Fibroblast of skin of right biceps (primary cell): ENCODE results near the gene RPL13A.
"Not testable (repeated sequence)": the region's sequence is repeated elsewhere in the genome, so short reads cannot be mapped to it uniquely, and the experiment has no call there.

Experiments
- DNase-seq: peaks from one replicate; pipeline ENCODE4 v3.0.0-alpha.2; 2013

The RPL13A gene

GRCh38 chr19:49458567-49458903 lies 28.9 kb upstream of the RPL13A start:
- no peak for DNase-seq

DNA sequence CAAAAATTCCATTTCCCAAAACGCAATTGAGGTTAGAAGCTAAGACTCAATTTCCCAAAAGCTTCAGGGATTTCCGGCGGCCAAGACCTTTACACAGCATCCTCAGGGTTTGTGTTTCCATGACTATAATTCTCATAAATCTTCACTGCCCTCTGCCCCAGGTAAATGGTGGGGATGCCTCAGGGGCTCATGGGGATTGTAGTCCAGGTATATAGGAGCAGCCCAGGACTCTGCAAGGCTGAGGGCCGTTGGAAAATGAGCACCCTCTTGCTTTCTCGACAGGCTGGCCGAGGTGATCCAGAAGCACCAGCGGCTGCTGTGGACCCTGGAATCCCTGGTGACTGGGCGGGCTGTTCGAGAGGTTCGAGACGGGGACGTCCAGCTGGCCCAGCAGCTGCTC lies 28.0 kb upstream of the RPL13A start:
- no peak for DNase-seq

- DNase-seq = not testable (repeated sequence)
These were observed 26.3 kb upstream of the RPL13A start for GRCh38 chr19:49461130-49461529.

- no peak for DNase-seq
These were observed 25.8 kb upstream of the RPL13A start for GRCh38 chr19:49461656-49462055.

GRCh38 chr19:49462492-49462891 lies 24.9 kb upstream of the RPL13A start:
- no peak for DNase-seq

- no peak for DNase-seq
These were observed 23.3 kb upstream of the RPL13A start for GRCh38 chr19:49463960-49464740.

DNA sequence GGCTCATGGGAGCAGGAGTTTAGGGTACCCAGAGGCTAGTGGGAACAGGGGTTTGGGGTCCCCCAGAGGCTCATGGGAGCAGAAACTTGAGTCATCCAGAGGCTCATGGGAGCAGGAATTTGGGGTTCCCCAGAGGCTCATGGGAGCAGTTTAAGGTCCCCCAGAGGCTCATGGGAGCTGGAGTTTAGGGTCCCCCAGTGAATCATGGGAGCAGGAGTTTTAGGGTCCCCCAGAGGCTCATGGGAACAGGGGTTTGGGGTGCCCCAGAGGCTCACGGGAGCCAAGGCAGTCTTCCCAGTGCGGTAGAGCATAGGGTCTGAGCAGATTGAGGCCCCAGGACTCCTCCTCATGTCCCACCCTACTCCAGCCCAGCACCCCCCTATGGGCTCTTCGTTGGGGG lies 22.0 kb upstream of the RPL13A start:
- no peak for DNase-seq

DNA sequence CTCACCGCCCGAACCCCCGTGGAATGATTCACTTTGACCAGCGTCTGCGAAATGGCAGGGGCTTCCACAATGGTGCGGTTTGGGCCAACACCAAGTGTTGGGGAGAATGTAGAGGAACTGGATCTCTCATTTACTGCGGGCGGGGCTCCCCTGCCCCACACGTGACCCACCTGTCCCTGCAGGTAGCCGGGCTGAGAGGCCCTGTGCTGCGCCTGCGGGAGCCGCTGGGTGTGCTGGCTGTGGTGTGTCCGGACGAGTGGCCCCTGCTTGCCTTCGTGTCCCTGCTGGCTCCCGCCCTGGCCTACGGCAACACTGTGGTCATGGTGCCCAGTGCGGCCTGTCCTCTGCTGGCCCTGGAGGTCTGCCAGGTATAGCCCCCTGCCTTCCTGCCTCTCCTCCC lies 19.2 kb upstream of the RPL13A start:
- no peak for DNase-seq

DNA sequence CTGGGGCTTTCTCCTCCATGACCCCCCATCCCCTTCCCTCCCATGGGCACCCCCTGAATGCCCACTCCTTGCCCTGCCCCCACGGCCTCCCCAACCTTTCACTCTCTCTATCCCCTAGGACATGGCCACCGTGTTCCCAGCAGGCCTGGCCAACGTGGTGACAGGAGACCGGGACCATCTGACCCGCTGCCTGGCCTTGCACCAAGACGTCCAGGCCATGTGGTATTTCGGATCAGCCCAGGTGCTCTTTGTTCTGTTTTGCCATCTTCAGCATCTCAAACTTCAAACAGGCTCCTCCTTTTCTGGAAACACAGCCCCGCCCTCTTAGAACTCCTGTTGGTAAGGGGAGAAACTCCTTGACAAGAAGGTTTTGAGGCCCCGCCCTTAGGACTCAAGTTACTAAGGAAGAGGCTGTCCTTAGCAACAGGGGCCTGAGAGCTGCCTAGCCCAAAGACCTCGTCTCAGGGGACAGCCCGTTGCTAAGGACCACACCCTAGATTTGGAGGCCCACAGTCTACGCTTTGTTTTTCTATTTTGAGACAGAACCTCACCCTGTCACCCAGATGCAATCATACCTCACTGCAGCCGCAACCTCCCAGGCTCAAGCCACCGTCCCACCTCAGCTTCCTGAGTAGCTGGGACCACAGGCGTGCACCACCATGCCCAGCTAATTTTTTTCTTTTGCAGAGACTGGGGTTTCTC lies 18.5 kb upstream of the RPL13A start:
- DNase-seq = peak; percentile 56

DNA sequence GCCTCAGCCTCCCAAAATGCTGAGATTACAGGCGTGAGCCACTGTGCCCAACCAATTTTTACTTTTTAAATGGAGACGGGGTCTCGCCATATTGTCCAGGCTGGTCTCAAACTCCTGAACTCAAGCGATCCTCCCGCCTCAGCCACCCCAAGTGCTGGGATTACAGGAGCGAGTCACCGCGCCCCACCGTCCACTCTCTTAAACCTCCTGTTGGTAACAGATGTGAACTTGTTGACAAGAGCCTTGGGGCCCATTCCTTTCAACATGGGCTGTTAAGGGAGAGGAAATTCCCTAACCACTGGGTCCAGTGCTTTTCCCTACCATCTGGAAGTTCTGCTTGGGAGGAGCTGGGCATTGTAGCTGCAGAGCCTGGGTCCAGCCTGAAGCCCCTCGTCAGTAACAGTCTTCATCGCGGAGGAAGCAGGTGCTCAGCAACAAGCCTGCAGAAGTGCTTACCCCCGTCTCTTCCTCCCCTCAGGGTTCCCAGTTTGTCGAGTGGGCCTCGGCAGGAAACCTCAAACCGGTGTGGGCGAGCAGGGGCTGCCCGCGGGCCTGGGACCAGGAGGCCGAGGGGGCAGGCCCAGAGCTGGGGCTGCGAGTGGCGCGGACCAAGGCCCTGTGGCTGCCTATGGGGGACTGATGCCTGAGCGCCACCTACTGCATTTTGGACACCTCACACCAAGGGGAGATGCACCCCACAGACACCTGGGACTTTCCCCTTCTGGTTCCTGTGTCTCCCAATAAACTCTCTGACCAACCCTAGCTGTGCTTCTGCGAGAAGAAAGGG lies 17.4 kb upstream of the RPL13A start:
- DNase-seq = no peak

DNA sequence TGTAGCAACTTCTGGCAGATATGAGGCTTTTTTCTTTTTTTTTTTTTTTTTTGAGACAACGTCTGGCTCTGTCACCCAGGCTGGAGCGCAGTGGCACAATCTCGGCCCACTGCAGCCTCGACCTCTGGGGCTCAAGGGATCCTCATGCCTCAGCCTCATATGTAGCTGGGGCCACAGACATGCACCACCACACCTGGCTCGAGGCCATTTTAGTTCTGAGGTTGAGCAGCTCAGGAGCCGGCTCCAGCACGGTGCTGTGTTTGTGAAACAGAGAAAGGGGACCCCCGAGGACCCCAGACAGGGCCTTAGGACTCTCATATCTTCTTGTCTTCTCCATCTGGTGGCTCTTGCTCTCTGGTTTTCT lies 16.8 kb upstream of the RPL13A start:
- DNase-seq = no peak

GRCh38 chr19:49472936-49473335 lies 14.5 kb upstream of the RPL13A start:
- DNase-seq = no peak

GRCh38 chr19:49473501-49473867 lies 13.9 kb upstream of the RPL13A start:
- DNase-seq = not testable (repeated sequence)

GRCh38 chr19:49473868-49474541 lies 13.4 kb upstream of the RPL13A start, which contains the start of gene FLT3LG:
FLT3LG (plus strand) TSS chr19:49474215; CDS start chr19:49474640, 425 bp downstream.
- peak; percentile 77 for DNase-seq

DNA sequence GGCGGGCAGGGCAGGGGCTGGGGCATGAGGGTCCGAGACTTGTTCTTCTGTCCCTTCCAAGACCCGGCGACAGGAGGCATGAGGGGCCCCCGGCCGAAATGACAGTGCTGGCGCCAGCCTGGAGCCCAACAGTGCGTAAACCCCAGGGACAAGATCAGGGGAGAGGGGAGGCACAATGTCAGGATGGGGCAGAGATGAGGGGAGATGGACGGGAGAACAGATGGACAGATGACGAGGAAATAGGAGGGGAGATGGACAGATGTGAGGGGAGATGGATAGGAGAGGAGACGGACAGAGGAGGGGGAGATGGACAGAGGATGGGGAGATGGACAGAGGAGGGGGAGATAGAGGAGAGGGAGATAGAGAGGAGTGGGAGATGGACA lies 12.9 kb upstream of the RPL13A start:
- no peak for DNase-seq

DNA sequence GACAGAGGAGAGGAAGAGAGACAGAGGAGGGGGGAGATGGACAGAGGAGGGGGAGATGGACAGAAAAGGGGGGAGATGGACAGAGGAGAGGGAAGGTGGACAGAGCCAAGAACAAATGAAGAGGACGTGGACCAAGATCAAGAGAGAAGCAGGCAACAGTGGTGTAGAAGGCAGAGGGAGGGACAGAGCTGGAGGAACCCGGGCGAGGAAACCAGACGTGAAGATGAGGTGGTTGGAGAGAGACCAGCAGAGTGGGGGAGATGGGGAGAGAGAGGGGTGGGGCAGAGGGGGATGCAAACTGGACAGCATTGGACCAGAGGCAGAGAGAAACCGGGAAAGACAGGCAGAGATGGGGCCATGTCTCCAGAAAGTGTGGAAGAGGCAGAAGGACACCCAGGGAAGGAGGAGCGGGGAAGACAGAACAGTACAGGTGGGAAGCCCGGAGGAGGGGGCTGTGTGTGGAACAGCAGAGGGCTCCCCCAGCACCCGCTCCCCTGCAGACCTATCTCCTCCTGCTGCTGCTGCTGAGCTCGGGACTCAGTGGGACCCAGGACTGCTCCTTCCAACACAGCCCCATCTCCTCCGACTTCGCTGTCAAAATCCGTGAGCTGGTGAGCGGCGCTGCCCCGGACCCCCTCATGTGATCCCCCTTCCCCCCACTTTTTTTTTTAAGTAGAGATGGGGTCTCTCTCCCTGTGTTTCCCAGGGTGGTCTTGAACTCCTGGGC lies 12.1 kb upstream of the RPL13A start:
- DNase-seq = no peak

GRCh38 chr19:49475995-49476880 lies 11.2 kb upstream of the RPL13A start:
- no peak for DNase-seq

- DNase-seq = no peak
These were observed 7.3 kb upstream of the RPL13A start for GRCh38 chr19:49479975-49480628.

DNA sequence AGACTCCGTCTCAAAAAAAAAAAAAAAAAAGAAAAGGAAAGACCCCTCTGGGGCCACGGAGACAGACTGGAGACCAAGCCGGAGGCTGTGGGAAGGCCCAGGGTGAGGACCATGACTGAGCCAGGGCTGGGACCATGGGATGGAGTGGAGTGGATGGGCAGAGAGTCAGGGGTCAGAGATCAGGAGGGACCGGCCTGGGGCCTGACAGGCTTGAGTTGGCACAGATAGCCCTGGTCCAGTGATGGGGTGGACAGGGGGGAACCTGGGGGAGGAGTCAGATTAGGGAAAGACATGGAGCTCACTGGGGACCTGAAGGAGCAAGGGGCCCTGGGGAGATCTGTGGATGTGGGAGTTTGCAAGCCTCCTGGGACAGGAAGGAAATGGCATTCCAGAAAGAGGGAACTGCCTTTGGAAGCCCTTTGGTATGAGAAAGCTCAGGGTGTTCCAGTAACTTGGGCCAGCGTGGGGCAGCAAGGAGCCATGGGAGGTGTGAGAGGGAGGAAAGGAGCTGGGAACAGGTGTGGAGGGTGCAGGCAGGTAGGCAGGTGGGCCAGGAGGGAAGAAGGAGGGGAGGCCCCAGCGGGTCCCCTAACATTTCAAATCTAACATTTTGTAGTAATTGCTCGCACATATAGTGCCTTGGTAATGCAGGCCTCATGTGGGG lies 6.3 kb upstream of the RPL13A start:
- DNase-seq = no peak

GRCh38 chr19:49486232-49486631 lies 1.2 kb upstream of the RPL13A start:
- no peak for DNase-seq
